ENCODE measurements around the gene DCN.

Gene DCN

DNA sequence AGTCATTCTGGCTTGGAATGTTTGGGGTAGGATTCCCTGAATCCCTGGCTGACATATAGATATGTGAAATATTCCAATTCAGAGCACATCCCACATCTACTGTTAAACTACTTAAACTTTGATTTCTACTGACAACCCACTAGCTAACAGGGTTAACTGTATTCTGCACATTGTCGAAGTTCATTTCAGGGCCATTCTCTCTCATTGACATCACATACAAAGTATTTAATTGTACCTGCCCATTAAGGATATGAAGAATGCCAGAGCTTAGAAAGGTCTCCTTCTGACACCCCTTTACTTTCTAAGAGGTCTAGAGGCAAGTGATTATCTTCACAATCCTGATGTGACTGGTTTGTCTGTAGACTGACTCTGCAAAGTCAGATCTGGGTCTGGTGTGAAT is 2.8 kb upstream of the DCN start:
- no peak for DNase-seq (ENCODE audit: low read depth)

- no peak for DNase-seq (ENCODE audit: low read depth)
Measured at GRCh38 chr12:91183551-91183950, 934 bp upstream of the DCN start.

DNA sequence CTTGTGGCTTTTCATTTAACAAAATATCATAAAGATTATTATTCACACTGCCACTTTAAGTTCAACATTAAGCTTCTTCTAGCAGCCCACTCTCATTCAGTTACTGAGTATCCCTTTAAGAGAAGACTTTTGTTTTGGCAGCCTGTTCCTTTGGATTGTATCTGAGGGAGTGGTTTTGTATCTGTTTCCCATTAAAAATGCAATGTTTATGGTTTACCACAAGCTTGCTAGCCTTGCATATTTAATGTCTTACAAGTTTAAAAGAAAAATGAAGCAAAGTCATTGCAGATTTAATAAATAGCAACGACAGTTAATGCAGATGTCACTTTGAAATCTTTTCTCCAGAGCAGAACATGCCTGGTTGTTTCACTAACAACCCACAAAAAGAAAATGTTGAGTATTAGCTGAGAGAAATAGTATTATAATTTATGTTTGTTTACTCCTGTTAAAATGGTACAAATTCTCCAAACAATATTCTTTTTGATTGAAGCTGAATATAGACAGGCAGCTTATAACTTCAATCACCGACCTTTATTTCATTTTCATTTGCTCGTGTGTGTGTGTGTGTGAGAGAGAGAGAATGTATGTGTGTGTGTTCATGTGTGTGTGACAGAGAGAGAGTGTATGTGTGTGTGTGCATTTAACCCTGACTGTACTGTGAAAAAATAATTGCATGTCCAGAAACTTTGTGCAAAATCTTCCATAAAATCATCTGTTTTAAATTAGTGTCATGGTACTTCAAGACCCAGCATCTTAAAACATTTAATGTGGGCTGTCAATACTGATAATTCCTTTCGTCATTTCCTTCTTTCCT is 1.8 kb downstream of the DCN start:
- DNase-seq (ENCODE audit: low read depth): no peak

DNA sequence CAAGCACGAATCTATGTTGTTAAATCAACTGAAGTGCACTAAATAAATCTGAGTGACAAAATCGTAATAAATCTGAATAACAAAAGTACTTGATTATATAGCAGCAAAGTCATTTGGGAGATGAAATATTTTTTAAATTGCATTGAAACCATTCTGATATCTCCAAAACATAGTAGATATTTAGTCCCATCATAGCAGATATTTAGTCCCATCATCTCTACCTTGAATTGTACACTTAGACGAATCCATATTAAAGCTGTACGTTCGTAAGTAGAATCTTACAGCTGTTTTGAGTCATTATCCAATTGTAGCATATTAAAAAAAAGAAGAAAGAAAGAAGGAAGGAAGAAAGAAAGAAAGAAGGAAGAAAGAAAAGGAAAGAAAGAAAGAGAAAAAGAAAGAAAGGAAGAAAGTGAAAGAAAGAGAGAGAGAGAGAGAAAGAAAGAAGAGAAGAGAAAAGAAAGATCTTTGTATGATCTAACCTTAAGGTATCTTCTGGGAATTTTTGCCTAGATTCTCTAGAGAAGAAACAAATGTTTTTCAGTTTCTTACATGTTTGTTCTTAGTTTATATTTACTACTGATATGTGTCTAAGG is 2.6 kb downstream of the DCN start:
- no peak for DNase-seq (ENCODE audit: low read depth)

- no peak for DNase-seq (ENCODE audit: low read depth)
Measured at GRCh38 chr12:91179315-91179714, 3.3 kb downstream of the DCN start.

GRCh38 chr12:91178781-91179180 is 3.8 kb downstream of the DCN start:
- DNase-seq (ENCODE audit: low read depth): no peak

DNA sequence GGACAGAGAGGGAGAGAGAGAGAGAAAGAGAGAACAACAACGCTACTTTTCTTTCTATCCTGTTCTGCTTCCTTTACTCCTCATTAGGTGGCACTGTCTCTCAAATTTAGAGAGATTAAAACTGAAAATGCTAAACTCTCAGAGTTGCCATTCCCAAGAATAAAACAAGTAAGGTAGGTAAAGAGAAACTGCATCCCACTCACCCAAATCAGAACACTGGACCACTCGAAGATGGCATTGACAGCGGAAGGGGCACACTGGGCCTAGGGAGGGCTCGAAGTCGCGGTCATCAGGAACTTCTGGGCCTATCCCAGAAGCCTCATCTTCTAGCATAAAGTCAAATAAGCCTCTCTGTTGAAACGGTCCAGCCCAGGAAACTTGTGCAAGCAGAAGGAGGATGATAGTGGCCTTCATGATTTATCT is 4.5 kb downstream of the DCN start:
- DNase-seq (ENCODE audit: low read depth): no peak

GRCh38 chr12:91177381-91177780 is 5.2 kb downstream of the DCN start:
- DNase-seq (ENCODE audit: low read depth): no peak

- DNase-seq (ENCODE audit: low read depth): no peak
Measured at GRCh38 chr12:91176915-91177314, 5.7 kb downstream of the DCN start.

DNA sequence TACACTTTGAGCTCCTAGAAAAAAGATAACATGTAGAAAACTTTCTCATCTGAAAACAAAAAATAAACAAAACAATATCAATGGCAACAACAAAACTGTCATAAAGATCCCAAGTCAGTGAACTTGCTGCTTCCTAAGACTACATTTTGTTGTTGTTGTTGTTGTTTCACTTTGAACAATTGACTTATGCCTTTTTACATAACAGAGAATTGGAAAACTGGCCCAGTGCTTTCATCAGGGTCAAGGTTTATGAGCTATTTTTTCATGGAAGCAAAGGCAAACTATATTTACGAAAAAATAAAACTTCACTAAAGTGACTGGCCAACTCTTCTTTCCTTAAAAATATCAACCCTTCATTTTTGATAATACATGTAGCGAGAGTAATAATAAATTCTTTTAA is 6.3 kb downstream of the DCN start:
- no peak for DNase-seq (ENCODE audit: low read depth)

GRCh38 chr12:91173124-91173523 is 9.5 kb downstream of the DCN start:
- DNase-seq (ENCODE audit: low read depth): no peak

- DNase-seq (ENCODE audit: low read depth): no peak
Measured at GRCh38 chr12:91172096-91172495, 10.5 kb downstream of the DCN start.

DNA sequence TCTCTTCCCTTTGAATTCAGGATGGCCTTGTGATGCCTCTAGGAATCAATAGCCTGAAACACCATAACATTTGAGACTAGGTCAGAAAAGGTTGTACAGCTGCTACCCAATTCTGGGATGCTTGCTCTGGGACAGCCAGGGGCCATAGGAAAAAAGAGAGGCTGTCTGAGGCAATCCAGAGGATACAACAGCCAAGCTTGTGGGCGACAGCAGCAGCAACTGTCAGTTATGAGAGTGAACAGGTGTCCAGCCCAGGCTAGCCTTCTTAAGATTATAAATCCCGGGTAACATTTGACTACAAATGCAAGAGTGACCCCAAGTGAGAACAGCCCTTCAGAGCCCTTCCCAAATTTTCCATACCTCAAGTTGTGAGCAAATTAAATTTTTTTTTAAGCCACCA is 11.1 kb downstream of the DCN start:
- DNase-seq (ENCODE audit: low read depth): no peak

DNA sequence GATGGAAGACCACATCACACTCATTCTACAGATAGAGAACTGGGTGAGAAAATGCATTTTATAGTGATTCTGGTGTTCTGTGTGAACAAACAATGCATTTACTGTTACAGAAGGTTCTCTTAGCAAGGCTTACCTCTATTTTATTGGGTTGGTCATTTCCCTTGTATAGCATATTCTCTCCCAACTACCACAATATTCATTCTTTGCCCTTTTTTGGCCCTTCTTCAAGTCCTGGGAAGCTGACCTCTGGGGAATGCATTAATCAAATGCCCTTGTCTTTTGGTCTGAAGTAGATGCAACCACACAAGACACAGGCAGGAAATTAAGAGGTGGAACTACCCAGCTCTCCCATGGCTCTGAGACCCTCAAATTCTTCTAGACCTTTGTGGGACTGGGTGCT is 19.5 kb downstream of the DCN start:
- no peak for DNase-seq (ENCODE audit: low read depth)

- DNase-seq (ENCODE audit: low read depth): no peak
Measured at GRCh38 chr12:91161009-91161408, 21.6 kb downstream of the DCN start.

DNA sequence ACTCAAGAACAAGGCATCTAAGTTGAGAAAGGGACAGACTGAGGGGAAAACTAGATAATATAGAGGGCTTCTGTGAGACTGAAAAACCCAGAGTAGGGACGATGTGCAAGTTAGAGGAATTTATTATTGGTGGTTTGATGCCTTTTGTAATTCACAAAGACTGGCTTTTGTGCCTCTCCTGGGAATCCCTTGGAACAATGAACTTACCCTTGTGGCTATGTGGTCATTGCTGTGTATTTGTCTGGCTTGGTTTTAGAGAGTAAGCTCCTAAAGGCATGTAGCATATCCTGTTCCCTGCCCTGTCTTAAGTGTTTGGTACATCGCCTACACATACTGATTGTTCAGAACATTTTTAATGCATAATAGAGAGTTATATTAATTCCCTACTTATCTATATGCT is 26.6 kb downstream of the DCN start:
- DNase-seq (ENCODE audit: low read depth): no peak

DNA sequence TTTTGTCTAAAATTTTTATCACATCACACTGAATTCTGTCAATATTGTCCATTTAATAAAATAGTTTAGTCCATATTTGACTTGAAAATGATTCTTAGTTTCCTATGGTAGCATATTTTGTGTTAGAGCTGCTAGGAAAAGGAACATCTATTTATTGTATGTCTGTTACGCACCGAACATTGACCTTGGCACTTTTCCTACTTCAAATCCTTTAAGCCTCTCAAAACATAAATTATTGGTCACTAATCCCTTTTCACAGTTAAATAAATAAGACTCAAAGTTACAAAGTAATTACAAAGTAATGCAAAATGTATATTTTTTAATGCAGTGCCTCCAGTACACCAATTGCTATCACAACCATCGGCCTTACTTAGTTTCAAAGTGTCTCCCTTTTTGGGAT is 28.5 kb downstream of the DCN start:
- no peak for DNase-seq (ENCODE audit: low read depth)

GRCh38 chr12:91144053-91144452 is 38.6 kb downstream of the DCN start:
- DNase-seq (ENCODE audit: low read depth): no peak

GRCh38 chr12:91143206-91143605 is 39.4 kb downstream of the DCN start:
- DNase-seq (ENCODE audit: low read depth): no peak

DNA sequence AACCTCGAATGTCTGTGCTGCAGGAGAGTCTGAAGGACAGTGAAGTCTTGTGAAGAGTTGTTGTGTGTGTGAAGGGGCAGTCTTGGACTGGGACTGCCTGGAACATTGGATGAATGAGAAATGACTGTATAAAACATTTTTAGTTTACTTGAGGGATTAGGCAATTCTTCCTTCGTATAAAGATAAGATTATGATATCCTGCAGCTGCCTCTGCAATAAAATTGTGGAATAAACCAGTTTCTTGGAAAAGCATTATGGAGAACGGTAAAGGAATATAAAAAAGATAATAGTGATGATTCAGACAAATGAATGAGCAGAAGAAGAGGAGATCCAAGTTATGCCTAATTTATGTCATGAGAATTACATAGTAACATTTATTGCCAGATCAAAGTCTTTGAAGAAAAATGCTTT is 40.4 kb downstream of the DCN start:
- no peak for DNase-seq (ENCODE audit: low read depth)

DNA sequence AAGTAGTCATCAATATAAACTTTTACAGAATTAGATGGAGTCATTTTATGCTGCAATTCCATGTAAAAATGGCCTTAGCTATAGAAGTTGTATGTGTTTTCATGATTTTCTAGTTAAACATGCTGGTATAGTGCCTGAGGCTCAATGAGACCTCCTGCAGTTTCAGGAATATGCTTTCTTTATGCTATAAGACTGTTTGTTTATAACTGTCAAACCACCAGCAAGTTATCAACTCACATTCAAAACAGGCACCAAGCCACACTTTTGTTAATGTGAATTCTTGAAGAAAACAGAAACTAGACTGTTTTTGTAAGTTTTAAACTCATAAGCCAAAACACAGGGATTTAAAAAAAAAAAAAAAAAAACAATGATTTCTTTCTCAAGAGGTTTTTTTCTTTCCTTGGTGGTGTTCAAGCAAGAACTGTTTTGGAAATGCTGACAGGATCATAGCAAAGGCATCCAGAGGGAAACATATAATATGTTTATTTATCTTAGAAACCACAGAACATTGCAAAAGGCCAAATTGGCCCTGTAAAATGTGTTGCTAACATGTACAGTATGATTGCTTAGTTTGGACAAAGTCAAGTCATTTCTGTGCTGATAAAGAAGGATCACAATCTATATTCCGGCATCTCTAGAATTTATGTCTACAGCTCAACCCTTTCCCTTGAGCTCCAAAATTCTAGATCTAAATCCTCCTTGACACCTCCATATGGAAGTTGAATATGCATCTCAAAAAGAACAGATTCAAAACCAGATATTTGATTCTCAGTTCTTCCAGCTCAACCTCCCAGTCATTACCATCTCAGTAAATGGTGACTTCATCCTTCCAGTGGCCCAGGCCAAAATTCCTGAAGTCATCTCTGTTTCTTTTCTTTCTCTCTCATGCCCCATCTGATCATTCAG is 42.3 kb downstream of the DCN start:
- peak; percentile 78 for DNase-seq (ENCODE audit: low read depth)

DNA sequence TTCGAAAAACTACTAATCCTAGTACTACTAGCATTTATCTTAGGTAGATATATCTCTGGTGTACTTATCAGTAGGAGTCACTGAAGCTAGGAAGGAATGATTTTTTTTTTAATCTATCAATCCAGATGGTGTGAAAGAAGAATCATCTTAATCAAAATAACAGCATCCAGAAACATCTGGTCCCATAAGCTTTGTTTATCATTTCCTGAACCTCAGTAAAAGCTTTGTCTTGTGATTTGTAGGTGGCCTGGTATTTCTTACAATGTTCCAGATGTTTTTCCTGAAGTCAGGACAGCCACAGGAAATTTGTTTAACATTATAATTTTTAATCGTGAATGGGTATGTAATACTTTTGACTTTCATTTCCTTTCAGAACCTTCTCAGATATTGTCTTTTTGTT is 43.3 kb downstream of the DCN start:
- DNase-seq (ENCODE audit: low read depth): no peak
